NCI-H748 (cell line): ENCODE measurements around the gene SYCE1L.
"Not testable (repeated sequence)": the region's sequence is repeated elsewhere in the genome, so short reads cannot be mapped to it uniquely, and the experiment has no call there.

Experiments used
- DNase-seq: peaks from one replicate; lab custom pipeline; 2025; ENCODE audit not compliant: unreplicated experiment; lab: John Stamatoyannopoulos, UW

Gene SYCE1L

DNA sequence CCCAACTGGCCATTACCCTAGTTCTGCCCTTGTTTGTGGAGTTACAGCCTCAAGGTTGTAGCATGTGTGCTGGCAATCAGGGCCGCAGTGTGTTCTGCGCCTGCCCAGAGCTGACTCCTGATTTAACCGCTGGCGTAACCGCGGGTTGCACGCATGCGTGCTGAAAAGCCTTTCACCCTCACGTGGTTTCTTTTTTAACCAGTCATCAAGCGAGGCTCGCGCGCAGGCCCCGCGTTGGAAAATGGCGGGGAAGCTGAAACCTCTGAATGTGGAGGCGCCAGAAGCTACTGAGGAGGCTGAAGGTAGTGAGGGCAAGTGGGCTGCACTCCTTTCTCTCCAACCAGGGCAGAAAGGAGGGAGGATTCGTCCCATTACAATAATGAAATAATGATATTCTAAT lies at the start of gene SYCE1L:
Gene SYCE1L (plus strand): TSS at position 198 of the 400 bp plus-strand sequence. CDS start 44 bp downstream, at position 242.
- DNase-seq = no peak

DNA sequence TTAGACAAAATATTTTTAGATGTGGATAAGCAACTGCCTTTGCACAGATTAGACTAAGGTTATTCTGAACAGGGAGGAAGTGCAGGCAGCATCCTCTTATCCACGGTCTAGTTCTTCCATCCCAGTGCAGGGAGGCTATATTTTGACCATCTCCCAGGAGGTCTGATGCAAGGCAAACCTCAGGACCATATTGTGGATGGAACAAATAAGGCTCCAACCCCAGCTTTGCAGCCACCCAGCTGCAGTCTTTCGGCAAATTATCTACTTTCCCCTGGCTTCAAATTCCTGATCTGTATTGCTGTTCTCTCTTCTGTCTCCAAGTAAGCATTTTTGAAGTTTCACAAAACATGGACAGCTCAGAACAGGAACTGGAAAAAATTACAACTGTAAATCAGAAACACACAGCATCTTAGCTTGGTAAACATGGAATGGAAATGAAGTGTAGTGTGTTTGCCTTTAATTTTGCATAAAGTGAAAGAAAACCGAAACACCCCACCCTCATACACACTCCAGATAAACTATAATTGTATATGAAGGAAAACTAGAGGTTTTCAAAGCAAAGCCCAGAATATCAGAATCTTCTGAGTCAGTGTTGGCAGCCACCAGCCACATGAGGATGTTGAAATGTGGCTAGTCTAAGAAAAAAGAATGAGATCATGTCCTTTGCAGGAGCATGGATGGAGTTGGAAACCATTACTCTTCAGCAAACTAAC lies 41.7 kb upstream of the SYCE1L start:
- DNase-seq = no peak

DNA sequence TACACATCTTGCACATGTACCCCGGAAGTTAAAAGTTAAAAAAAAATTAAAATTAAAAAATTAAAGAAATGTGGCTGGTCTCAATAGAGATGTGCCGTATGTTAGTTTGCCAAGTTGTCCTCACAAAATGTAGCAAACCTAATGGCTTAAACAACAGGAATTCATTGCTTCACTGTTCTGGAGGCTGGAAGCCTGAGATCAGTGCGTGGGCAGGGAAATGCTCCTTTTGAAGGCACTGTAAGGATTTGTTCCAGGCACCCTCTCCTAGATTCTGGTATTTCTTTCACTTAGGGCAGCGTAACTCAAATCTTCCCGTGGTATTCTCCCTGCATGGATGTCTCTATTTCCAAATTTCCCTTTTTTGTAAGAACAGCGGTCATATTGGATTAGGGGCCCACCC lies 40.9 kb upstream of the SYCE1L start:
- DNase-seq = no peak

GRCh38 chr16:77165006-77165405 lies 34.2 kb upstream of the SYCE1L start:
- no peak for DNase-seq

DNA sequence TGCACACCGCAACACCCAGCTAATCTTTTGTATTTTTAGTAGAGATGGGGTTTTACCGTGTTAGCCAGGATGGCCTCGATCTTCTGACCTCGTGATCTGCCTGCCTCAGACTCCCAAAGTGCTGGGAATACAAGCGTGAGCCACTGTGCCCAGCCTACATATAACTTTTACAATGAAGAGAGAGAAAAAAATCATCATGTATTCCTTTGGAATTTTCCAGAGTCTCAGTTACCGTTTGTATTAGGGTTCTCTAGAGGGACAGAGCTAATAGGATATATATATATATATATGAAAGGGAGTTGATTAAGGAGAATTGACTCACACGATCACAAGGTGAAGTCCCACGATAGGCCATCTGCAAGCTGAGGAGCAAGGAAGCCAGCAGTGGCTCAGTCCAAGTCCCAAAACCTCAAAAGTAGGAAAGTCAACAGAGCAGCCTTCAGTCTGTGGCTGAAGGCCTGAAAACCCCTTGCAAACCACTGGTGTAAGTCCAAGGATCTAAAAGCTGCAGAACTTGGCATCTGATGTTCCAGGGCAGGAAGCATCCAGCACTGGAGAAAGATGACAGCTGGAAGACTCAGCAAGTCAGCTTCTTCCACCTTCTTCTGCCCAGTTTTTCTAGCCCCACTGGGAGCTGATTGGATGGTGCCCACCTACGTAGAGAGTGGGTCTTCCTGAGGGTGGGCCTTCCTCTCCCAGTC lies 33.5 kb upstream of the SYCE1L start:
- DNase-seq = not testable (repeated sequence)

- DNase-seq = no peak
These were observed 32.5 kb upstream of the SYCE1L start for GRCh38 chr16:77166726-77167125.

- no peak for DNase-seq
These were observed 30.3 kb upstream of the SYCE1L start for GRCh38 chr16:77168901-77169300.

DNA sequence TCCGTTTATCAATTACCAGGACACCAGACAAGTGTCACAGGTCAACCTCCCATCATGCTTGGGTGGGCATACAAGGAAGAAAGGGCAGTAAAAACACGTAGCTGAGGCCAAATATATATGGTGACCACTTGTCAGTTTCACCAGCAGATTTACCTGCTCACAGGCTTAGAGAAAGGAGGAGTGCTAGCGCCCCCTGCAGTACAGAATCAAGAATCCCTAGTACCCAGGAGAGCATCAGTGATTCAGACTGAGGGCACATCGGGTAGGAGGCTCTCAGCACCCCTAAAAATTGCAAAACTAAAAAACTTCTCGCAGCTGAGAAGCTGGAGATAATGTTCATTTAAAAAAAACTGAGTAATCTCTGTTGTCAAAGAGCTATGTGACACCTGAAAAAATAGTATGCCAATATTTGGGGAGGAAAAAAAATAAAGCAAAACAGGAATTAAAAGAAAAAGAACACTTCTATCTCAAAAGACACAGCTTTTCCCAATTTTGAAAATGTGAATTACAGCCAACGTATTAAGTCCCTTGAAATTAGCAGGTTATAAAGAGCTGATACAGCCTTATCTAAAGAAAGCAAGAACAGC lies 29.5 kb upstream of the SYCE1L start:
- DNase-seq = peak; percentile 69

DNA sequence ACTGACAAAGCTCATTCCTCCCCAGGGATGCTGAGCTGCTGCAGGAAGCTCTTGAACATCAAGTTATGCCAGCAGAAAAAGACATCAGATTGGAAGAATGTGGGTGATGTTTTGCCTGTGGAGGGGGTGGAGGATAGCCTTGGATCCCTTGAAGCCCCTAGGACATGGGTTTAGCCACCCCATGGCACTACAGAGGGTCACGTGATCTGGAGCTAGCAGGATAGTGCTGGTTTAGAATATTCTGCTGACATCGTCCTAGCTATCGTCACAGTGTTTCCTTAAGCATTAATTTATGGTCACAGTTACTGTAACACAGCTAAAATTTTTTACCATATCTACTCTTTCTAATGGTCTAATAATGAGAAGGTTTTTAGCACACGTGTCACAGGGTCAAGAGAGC lies 28.4 kb upstream of the SYCE1L start:
- DNase-seq = no peak

GRCh38 chr16:77171745-77172635 lies 27.2 kb upstream of the SYCE1L start:
- peak; percentile 73 for DNase-seq

- DNase-seq = no peak
These were observed 26.3 kb upstream of the SYCE1L start for GRCh38 chr16:77172951-77173350.

DNA sequence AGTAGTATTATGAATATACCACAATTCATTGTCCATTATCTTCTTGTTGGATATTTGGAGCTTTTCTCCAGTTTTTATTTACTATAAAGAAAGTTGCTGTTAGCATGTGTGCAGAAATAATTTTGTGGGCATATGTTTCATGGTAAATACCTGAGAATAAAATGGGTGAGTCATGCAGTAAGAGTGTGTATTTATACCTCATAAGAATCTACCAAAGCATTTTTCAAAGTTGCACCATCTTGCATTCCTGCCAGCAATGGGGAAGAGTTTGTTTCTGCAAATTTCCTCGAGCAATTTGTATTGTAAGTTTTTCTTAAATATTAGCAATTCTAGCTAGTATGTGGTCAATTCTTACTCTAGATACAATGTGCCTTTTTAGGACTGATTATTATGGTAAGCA lies 16.1 kb upstream of the SYCE1L start:
- no peak for DNase-seq

GRCh38 chr16:77186298-77186697 lies 12.9 kb upstream of the SYCE1L start:
- not testable (repeated sequence) for DNase-seq

DNA sequence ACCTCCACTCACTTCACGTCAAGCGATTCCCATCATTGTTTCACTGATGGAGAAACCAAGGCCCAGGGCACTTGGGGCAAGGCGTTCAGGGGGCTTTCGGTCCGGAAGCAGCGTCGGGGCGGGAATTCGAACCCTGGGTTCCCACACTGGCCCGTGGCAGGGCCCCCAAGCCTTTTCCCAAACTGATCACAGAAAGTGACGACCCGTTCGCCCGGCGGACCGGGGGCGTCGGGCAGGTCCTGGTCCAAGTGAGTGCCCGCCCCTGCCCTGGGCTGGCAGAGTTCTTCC lies 9.1 kb upstream of the SYCE1L start:
- peak; percentile 51 for DNase-seq

- peak; percentile 98 for DNase-seq
These were observed 8.5 kb upstream of the SYCE1L start, which contains the start of gene MON1B for GRCh38 chr16:77190478-77191258. MON1B (plus strand) TSS chr16:77191190; CDS start chr16:77191486, 296 bp downstream.

- peak; percentile 40 for DNase-seq
These were observed 7.8 kb upstream of the SYCE1L start for GRCh38 chr16:77191259-77191969.

GRCh38 chr16:77193377-77193776 lies 5.8 kb upstream of the SYCE1L start:
- no peak for DNase-seq

DNA sequence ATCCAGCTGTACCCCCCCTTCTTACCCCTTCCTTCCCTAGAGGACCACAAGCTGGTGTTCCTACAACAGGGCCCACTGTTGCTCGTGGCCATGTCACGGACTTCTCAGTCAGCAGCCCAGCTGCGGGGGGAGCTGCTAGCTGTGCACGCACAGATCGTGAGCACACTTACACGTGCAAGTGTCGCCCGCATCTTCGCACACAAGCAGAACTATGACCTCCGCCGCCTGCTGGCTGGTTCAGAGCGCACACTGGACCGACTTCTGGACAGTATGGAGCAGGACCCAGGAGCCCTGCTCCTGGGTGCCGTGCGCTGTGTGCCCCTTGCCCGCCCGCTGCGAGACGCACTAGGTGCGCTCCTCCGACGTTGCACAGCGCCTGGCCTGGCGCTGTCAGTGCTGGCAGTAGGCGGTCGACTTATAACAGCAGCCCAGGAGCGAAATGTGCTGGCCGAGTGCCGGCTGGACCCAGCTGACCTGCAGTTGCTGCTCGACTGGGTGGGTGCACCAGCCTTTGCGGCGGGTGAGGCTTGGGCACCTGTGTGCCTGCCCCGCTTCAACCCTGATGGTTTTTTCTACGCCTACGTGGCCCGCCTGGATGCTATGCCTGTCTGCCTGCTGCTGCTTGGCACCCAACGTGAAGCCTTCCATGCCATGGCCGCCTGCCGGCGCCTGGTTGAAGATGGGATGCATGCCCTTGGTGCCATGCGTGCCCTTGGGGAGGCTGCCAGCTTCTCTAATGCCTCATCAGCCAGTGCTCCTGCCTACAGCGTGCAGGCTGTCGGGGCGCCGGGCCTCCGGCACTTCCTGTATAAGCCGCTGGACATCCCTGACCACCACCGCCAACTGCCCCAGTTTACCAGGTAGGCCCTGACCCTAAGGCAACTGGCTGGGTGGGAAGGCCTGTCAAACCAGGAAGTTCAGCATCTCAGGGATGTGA lies 4.6 kb upstream of the SYCE1L start:
- no peak for DNase-seq

GRCh38 chr16:77195411-77195810 lies 3.8 kb upstream of the SYCE1L start:
- DNase-seq = no peak
